Brain microvascular endothelial cell (primary cell): ENCODE measurements around the gene RANBP3.
"Not testable (repeated sequence)": the region's sequence is repeated elsewhere in the genome, so short reads cannot be mapped to it uniquely, and the experiment has no call there.

Source experiments
- DNase-seq: peaks from one replicate; pipeline ENCODE4 v3.0.0-alpha.2; 2020
- H3K27ac ChIP-seq: fragments of 250-450 bp; sonication (Bioruptor Pico); 2 replicates; pipeline ENCODE4 v1.5.1; 2020; ENCODE audit warnings: mild to moderate bottlenecking, moderate library complexity
- H3K27me3 ChIP-seq: fragments of 250-450 bp; sonication (Bioruptor Pico); replicated peaks from 2 replicates; pipeline ENCODE4 v1.5.1; 2020; ENCODE audit warnings: mild to moderate bottlenecking
- H3K36me3 ChIP-seq: fragments of 250-450 bp; sonication (Bioruptor Pico); replicated peaks from 2 replicates; pipeline ENCODE4 v1.5.1; 2020; ENCODE audit warnings: mild to moderate bottlenecking
- H3K4me3 ChIP-seq: 2 replicates; pipeline ENCODE4 v1.5.1; 2011; ENCODE audit warnings: low read depth, mild to moderate bottlenecking, control low read depth, low read length, moderate library complexity
- CTCF ChIP-seq: IDR thresholded peaks from 2 replicates; pipeline ENCODE4 v1.5.1; 2011; ENCODE audit warnings: low read depth, mild to moderate bottlenecking, moderate library complexity, low read length, control low read depth, inconsistent platforms; ENCODE audit errors: missing control alignments
- in situ Hi-C: cut with HindIII; loops from 2 replicates; pipeline ENCODE4 v1.10.0; 2017; ENCODE audit warnings: low sequenced_read_pairs, low pct_ligation_motif_present

RANBP3 gene

DNA sequence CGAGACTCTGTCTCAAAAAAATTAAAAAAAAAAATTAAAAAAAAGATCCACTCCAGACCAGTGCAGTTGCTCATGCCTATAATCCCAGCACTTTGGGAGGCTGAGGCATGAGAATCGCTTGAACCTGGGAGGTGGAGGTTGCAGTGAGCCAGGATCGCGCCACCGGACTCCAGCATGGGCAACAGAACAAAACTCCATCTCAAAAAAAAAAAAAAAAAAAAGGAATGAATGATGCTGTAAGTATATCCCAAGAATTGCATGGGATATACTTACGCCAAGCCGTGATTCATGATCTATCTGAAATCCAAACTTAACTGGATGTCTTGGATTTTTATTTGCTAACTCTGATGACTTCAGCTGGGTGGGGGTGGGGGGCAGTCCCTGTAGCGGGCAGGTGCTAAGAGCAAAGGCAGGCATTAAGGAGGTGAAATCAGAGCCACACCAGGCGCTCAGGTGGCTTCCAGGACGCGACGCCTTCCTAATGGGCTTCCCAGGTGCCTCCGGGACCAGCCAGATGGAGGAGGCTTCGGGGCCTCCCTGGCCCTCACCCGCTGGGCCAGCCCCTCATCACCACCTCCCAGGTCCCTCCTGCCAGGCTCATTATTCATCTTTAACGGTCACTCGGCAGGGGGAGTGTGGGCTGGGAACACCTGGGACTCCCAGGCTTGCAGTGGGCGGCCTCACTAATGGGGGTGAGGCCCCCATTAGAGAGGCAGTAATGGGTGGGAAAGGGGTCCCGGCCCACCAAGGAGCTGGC lies 96.2 kb downstream of the RANBP3 start:
- Histone ChIP-seq H3K27me3 (no peaks in the 10 kb centered on the region), H3K4me3 (no peak overlapping the region), H3K36me3 (no peaks in the 10 kb centered on the region), H3K27ac (no peak overlapping the region)
- no peak for TF ChIP-seq CTCF
- DNase-seq, result no peak
- in situ Hi-C loops, result no loop called here

DNA sequence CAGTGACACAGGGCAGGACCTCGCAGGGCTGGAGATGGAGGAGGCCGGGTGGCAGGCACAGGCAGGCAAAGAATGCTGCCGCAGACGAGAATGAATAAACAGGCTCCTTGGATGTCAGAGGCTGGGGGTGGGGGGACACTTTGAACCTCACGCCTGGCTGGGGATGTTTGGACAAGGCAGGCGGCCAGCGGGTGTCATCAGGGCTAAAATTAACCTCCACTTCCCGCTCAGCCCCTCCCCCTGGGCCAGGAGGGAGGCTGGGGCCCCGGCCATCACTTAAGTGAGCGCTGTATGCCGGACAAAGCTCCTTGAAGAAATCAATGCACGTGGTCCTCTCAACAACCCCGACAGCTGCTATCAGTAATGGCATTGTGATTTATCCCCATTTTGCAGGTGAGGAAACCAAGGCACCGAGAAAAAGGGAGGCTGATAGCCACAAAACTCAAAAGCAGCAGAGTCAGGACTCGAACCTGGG lies 97.3 kb downstream of the RANBP3 start:
- peak; percentile 56 for DNase-seq
- in situ Hi-C loops, result no loop called here
- Histone ChIP-seq H3K4me3 (no peak overlapping the region), H3K27ac (no peak overlapping the region), H3K27me3 (no peaks in the 10 kb centered on the region), H3K36me3 (no peaks in the 10 kb centered on the region)
- TF ChIP-seq CTCF, result no peak

- in situ Hi-C loops, result no loop called here
- no peaks in the 10 kb centered on the region for H3K36me3 ChIP-seq
- TF ChIP-seq CTCF, result no peak
Observed at GRCh38 chr19:5880196-5880595, 97.7 kb downstream of the RANBP3 start.

GRCh38 chr19:5877882-5878281 lies 100.1 kb downstream of the RANBP3 start:
- no peaks in the 10 kb centered on the region for H3K36me3 ChIP-seq
- in situ Hi-C loops, result no loop called here
- no peak overlapping the region for H3K27ac ChIP-seq
- no peaks in the 10 kb centered on the region for H3K27me3 ChIP-seq
- DNase-seq, result no peak
- no peak overlapping the region for H3K4me3 ChIP-seq
- TF ChIP-seq CTCF, result no peak

More at GRCh38 chr19:5880196-5880595, 97.7 kb downstream of the RANBP3 start:
- no peaks in the 10 kb centered on the region for H3K27me3 ChIP-seq
- no peak for DNase-seq
- H3K4me3 ChIP-seq, result no peak overlapping the region
- no peak overlapping the region for H3K27ac ChIP-seq

GRCh38 chr19:5877427-5877826 lies 100.5 kb downstream of the RANBP3 start:
- DNase-seq, result no peak
- H3K4me3 ChIP-seq, result no peak overlapping the region
- in situ Hi-C loops, result no loop called here
- no peaks in the 10 kb centered on the region for H3K36me3 ChIP-seq
- no peak for TF ChIP-seq CTCF
- H3K27ac ChIP-seq, result no peak overlapping the region
- H3K27me3 ChIP-seq, result no peaks in the 10 kb centered on the region

DNA sequence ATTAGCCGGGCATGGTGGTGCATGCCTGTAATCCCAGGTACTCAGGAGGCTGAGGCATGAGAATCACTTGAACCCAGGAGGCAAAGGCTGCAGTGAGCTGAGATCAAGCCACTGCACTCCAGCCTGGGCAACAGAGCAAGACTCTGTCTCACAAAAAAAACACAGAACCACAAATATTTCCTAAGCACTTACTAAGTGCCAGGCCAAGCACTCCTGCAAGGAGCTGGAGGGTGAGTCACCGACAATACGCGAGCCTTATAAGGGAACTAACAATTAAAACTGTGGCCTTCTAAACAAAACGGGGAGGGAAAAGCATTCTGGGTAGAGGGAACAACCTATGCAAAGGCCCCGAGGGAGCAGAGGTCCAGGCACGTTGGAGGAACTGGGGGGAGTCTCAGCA lies 103.4 kb downstream of the RANBP3 start:
- peak; percentile 37 for DNase-seq
- H3K27me3 ChIP-seq, H3K4me3 ChIP-seq, in situ Hi-C loops, H3K36me3 ChIP-seq, H3K27ac ChIP-seq: not testable (repeated sequence)
